ENCODE results near the gene RPA3.

Gene RPA3

DNA sequence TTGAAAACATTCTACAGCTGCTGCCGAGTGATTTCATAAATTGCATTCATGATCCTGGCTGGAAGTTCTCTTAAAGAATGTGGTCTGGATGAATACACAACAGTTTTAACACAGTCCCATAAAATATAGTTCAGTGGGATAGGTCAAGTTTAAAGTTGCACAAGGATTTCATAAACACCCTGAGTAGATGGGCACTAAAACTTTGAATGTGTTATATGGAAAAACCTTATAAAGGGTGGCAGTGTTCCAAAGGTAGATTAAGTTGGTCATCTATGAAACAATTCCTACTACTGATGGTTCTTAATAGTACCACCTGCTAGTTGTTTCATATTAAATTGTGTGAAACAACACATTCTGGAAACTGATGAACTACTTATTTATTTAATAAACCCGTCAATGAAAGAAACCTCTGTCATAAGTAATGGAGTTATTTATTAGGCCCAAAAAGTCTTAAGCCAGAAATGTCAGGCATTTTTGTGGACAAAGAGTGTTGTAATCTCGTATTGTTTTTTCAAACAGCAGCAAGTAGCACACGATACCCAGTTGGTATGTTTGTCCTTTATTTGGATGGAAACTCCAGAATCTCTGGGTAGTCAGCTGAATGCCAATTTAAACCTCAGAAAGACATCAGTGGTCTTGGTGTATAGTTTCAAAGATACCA, 14.3 kb upstream of the RPA3 start:
- DNase-seq (ENCODE audit: low read depth) = no peak

DNA sequence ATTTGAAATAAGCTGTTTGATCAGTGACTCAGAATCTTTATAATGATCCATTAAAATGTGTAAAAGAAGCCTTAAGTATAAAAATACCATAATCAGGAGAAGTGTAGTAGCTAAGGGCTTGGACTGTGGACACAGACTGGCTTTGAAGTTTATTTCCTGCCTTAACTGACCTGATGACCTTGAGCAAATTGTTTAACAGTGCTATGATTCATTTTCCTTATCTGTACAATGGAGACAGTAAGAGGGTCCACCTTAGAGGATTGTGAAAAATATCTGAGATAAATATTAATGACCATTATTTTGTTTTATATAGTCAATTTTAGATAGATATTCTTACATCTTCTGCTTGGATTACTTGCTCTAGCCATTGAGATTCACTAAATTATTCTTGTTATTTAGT, 13.3 kb upstream of the RPA3 start:
- DNase-seq (ENCODE audit: low read depth) = no peak

DNA sequence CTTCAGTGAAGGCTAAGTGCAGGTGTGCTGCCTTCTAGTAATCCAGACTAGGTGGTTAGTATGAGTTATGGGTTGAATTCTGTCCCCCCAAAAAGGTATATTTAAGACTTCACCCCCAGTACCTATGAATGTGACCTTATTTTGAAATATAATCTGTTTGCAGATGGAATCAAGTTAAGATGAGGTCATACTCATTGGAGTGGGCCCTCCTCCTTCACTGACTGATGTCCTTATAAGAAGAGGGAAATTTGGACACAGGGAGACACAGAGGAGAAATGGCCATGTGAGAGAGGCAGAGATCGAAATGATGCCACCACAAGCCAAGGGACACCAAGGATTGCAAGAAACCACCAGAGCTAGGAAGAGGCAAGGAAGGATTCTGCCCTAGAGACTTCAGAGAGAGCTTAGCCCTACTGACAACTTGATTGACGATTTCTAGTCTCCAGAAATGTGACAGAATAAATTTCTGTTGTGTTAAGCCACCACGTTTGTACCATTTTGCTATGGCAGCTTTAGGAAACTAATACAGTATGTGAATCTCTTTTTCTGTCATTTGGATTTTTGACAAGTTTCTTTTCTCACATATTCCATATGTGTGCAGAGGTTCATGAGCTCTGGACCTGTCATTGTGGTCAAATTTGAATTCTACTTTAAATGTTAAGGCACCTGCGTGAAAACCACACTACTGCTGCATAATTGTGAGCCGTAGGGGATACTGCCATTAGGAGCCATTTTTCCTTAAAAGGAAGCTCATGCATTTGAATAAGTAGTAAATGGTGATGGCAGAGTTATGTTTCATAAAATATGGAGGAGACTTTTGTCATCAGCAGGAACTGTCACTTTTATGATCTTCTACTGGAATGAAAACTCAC, 2.6 kb upstream of the RPA3 start:
- no peak for DNase-seq (ENCODE audit: low read depth)

DNA sequence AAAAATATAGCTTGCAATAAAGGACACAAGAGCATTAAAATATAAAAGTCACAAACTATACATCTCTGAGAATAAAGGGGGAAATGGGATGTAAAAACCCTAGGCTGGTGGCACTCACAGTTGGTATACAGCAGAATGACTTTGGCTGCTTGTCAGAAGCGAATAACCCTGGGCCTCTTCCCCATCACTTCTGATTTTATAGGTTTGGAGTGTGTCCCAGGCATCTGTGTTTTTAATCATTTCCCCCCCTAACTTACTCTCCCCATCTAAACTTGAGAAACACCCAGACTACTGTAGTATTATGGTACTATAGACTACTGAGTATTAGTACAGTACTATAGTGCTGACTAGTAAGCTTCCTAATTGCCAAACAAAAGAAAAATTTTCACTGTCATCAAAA, 1.8 kb upstream of the RPA3 start:
- no peak for DNase-seq (ENCODE audit: low read depth)

DNA sequence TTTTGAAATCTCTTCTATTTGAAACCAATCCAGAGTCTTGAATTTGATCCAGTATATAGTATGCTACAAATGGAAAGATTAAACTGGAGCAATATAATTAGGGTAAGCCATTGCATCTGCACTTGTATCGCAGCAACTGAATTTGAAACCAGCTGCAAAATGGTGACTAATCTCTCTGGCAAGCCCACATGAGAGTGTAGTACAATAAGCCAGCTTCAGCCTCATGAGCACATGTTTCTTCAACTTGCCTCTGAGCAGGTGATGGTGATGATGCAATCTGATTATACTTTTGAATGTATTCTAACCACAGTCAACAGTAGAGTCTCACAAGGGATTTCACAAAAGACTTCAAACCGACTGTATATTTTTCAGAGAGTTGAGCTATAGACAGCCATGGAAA, 829 bp upstream of the RPA3 start:
- DNase-seq (ENCODE audit: low read depth) = no peak

DNA sequence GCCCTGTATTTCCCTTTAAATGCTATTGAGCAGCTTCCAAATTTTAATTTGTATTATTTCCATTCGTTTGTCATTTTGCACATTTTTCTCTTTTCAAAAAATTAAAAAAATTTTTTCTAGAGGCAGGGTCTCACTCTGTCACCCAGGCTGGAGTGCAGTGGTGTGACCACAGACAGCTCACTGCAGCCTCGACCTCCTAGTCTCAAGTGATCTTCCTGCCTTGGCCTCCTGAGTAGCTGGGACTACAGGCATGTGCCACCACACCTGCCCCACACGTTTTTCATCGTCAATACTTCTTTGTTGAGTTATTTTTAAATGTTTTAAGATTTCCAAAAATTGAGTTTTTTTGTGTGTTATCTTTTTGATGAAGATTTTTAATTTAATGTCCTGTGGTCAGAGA, 4.7 kb downstream of the RPA3 start:
- DNase-seq (ENCODE audit: low read depth) = no peak

DNA sequence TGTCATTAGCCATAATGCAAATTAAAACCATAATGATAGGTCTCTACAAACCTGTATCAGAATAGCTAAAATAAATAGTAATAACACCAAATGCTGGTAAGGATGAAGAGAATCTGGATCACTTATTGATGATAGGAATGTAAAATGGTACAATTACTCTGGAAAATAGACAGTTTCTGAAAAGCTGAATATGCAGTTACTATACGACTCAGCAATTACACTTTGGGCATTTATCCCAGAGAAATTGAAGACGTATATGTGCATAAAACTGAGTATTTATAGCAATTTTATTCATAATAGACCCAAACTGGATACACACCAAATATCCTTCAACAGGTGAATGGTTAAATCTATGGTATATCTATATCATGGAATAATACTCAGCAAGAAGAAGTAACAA, 7.9 kb downstream of the RPA3 start:
- no peak for DNase-seq (ENCODE audit: low read depth)

DNA sequence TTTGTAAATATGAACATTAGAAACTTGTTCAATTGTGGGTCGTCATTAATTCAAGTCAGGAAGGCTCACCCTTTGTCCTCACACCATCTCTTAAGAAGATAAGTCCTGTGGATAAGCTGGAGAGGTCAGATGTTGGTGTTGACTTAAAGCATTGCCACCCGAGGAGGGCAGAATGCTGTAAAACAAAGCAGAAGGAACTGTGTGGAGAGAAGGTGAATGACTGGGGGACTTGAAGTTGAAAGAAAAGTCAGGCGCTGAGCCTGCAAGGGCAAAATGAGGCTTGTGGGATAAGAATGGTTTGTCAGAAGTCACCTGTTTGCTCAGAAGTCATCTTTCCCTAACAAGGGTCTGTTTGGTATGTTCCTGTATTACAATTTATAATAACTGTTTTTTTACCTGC, 9.1 kb downstream of the RPA3 start:
- DNase-seq (ENCODE audit: low read depth) = no peak

DNA sequence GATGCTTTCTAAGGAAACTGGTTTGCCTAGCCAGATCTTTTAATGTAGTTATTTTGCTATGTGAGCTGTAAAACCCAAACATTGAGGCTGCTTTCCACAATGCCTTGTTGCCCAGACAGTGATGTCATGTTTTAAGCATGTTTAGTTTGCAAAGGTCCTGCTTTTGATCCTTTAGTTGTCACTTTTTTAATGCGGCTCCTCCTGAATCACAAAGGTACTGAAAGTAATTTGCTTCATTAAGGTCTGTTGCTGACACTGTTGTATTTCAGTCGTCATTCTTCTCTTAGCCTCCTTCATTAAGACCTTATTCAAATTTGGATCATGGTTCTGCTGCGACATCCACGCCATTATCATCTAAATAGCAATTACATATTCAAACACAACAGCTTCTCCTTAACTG, 10.6 kb downstream of the RPA3 start:
- no peak for DNase-seq (ENCODE audit: low read depth)

DNA sequence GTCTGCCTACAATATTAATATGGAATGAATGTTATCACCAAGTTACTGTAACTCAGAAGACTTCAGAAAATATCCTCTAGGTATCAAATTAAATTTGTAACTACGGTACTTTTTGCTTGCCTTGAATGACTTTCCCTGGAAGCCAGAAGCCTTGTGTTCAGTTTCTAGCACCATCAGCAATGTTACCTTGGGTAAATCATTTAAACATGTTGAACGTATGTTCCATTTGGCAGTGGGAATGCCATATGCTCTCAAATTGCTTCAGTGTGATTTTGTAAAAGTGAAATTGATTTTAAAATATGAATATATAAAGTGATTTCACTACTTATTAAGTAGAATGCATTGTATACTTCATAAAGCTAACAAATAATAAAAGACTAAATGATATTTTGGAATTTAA, 11.2 kb downstream of the RPA3 start:
- DNase-seq (ENCODE audit: low read depth) = no peak

DNA sequence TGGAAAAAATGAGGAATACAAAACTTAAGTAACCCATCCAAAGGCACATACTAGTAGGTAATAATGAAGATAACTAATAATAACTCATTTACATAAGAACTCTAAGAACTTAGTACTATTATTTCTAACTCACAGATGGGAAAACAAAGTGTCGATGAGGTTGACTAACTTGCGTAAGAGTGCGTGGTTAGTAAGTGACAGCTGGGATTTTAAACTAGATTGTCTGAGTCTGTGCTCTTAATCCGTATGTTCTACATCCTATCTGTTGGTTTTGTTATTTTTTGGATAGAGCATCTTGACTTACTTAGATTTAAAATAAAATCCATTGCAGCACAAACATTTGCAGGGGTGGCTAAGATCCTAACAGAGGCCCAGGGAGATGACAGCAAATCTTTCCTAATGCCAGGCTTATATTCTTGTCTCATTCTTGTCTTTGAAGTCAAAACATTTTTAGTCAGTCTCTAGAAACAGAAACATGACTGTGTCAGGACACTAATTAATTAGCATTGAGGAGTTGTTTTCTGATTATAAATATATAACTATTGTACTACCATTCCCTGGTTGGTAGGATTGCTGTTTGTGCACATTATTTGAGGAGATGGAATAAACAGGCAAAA, 11.7 kb downstream of the RPA3 start:
- no peak for DNase-seq (ENCODE audit: low read depth)

DNA sequence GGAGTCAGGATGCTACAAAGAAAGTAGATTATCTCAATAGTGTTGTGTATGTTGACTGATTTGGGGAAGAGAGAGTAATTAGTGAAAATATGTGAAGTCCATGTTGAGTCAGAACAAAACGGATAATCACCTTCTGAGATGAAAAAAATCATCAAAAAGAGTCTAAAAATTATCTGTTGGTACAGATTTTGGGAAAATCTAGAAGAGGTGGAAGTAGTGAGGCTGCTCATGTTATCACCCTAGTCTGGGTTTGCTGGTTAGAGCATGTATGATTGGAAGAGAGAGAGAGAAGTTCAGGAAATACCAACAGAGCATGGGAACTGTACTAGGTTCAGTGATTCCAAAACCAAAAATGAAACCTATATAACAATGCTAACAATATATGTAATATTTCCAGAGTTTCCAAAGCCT, 12.3 kb downstream of the RPA3 start:
- no peak for DNase-seq (ENCODE audit: low read depth)

DNA sequence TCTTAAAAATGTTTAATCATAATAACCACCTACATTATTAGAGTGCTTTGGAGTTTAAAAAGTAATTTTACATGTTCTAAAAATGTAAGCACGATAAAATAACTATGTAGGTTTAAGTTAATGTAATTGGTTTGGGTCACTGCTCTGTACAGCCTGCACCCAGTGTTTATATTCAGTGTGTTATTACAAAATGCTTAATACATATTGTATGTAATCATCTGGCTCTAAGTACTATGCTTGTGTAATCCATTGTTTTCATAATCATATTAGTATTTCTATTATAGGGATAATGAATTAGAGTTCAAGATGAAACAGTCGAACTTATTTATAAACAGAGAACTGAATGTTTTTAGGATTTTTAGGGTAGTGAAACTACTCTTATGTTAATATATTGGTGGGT, 13.1 kb downstream of the RPA3 start:
- DNase-seq (ENCODE audit: low read depth) = no peak

DNA sequence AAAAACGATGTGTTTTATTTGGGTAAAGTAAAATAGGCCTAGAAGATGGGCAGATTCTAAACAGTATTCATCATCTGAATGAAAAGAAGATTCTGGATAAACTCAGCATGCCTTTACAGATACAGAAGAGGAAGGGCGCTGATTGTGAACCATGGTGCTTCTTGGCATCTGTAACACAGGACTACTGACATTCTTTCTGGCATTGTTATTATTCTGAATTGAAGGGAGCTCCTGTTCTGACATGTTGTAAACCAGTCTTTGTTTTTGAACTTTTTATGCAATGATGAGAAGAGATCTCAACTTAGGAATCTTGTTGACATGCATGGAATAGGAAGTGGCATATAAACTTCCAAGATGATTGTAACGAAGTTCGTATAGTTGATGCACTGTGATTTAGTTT, 13.5 kb downstream of the RPA3 start:
- no peak for DNase-seq (ENCODE audit: low read depth)

DNA sequence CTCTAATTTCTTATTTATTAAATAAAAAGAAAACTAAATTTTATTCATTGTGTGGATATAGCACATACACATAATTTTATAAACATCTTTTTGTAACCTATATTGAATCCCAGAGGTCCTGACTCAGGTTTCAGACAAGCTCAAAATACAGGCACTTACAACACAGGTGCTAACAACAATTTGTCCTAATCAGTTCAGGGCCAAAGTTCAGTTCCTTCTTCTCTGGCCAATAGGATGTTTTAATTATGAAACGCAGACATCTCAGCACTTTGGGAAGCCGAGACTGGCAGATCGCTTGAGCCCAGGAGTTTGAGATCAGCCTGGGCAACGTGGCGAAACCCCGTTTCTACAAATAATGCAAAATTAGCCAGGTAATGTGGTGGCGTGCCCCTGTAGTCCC, 15.0 kb downstream of the RPA3 start:
- DNase-seq (ENCODE audit: low read depth) = no peak

DNA sequence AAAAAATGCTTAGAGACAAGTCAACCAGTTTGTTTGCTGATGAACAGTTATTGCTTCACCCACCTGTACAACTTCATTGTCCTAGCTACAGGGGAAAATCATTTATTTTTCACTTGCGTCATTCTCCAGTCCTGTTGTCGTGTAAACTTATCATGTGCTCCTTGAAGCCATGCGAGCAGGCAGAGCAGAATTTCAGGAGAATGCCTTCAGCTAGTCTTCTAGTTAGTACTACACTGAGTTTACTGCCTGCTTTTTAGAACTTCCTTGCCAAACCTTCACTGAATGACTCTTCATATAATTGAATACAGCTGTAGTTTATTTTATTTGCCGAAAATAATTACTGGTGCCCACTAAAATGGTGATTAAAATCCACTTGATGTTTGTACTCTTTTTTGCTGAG, 15.6 kb downstream of the RPA3 start:
- DNase-seq (ENCODE audit: low read depth) = no peak

DNA sequence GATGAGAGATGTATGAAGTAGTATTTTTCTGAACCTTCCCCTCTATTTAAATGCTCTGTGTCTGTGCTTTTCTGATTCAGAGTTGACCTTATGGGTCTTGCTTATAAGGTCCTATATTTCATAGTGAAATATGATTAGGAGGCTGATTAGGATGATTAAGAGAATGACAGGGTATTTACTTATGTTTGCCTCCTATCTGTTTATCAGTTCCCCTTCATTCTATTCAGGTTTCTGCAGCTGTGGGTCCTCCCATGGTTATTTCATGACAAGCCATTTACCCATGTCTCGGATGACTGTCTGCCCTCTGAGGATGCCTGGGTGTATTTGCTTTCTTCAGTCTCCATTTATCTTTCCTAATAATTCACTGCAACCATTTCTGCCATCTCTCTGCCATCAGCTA, 16.9 kb downstream of the RPA3 start:
- no peak for DNase-seq (ENCODE audit: low read depth)

DNA sequence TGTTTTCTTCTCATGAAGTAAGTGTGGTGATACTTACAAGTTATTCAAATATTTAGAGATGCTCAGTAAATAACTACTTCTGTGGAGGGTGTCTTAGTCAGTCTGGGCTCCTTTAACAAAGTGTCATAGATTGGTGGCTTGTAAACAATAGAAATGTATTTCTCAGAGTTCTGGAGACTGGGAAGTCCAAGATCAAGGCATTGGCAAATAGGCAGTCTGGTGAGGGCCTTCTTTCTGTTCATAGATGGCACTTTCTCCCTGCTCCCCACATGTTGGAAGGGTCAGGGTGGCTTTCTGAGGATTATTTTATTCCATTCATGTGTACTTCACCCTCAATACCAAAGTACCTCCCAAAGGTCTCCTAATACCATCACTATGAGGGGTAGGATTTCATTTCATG, 18.4 kb downstream of the RPA3 start:
- no peak for DNase-seq (ENCODE audit: low read depth)

DNA sequence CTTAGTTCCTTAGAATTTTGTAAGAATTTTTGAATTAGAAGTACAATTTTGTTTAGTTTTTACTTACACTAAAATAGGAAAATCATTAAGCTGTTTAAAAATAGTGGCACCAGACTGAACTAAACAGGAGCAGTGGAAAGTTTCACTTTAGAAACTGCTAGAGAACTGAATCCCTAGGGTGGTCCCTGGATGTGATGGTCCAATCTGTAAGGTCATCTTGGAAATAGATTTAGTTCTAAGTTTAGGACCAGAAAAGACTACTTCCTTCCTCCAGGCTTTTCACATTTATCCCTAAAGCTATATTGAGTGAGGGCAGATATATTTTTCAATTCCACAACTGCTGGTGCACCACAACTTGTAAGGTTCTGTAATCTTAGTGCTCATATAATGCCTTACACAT, 19.0 kb downstream of the RPA3 start:
- DNase-seq (ENCODE audit: low read depth) = no peak

DNA sequence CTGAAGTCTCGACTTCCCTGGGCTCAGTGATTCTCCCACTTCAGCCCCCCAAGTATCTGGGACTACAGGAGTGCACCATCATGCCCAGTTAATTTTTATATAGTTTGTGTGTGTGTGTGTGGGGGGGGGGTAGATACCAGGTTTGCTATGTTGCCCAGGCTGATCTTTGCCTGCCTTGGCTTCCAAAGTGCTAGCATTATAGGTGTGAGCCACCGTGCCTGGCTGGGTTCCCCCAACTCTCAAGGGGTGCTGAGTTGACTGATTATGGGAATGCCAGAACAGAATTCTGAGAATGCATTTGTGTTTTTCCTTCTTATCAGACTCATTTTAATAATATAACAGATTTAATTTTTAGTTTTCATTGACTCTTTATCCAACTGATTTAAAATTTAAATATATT, 19.5 kb downstream of the RPA3 start:
- DNase-seq (ENCODE audit: low read depth) = no peak

DNA sequence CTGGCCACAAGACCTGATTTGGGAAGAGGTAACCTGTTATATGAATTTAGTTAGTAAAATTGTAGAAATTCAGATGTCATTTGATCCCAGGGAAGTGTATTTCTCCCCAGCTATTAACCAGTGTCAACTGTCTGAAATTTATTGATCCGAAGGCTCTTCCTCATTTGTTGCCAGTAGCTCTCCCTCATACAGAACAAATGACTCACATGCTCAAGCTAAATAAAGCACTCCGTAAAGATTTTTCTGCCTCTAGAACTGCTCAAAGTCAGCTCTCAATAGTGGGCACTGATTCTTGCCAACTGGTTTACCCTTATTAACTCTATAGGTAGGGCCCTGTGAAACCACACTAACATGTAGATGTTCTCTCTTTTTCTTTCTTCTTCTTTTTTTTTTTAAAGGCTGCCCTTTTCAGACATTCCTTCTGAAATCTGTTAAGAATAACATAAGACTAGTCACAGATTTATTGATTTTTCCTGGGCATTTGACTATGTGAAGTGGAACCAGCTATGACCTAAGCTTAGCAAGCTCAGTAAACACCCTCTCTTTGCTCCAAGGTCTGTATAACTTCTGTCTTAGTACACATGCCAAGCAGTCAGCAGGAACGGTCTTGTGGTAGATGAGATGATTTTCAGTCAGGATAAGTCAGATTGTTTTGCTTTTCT, 21.8 kb downstream of the RPA3 start:
- DNase-seq (ENCODE audit: low read depth) = no peak

DNA sequence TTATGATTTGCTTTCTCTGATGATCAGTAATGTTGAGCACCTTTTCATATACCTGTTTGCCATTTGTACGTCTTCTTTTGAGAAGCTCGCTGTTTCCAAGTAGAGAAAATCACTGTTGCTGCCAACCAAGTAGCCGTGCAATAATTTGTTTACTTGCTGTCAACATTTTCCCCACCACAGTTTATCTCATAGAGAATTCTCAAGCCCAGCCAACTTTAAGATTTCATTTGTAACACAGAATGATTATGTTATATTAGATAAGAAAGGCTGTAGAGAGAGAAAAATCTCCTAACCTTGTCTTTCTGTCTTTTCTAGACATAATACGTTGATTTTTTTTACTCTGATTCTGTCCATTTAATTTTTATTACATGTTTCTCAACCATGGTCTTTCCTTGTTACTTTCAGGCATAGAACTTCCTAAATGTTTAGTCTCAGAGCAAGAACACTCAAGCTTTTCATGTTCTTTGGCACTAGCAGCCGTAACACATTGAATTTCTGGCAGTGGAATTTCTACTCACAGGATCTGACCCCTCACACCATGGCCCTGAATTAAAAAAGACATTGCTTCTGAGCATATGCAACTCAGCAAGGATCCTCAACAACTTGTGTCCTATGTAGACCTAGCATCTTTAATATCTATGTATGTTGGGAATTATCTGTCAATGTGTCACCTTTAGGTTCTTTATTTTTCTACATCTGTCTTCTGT, 23.1 kb downstream of the RPA3 start:
- no peak for DNase-seq (ENCODE audit: low read depth)

All from T-helper 22 cell (primary cell).